ENCODE data around the gene LCNL1.

DNA sequence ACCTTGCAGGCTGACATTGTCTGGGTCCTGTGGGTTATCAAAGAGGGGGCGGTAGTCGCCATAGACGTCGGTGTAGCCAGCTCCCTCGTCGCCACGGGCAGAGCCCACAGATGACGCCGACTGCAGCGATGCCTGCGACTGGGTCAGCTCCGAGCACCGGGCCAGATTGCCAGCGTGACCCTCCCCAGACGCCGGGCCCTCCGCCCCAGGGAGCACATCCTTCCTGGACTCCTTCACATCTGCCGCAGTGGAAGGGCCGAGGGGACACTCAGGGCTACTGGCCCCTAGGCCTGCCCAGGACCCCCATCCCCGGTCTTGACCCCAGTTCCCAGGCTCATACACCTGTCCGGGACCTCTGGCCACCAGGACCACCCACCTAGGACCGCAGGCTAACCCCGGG is 31.4 kb downstream of the LCNL1 start:
- TF ChIP-seq, protein P1, sequence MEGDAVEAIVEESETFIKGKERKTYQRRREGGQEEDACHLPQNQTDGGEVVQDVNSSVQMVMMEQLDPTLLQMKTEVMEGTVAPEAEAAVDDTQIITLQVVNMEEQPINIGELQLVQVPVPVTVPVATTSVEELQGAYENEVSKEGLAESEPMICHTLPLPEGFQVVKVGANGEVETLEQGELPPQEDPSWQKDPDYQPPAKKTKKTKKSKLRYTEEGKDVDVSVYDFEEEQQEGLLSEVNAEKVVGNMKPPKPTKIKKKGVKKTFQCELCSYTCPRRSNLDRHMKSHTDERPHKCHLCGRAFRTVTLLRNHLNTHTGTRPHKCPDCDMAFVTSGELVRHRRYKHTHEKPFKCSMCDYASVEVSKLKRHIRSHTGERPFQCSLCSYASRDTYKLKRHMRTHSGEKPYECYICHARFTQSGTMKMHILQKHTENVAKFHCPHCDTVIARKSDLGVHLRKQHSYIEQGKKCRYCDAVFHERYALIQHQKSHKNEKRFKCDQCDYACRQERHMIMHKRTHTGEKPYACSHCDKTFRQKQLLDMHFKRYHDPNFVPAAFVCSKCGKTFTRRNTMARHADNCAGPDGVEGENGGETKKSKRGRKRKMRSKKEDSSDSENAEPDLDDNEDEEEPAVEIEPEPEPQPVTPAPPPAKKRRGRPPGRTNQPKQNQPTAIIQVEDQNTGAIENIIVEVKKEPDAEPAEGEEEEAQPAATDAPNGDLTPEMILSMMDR (IDR thresholded peaks at IDR 0.05; ENCODE audit: poor library complexity), result no peak
- no peak for TF ChIP-seq EZH2 (IDR thresholded peaks at IDR 0.05; ENCODE audit: borderline replicate concordance)
- TF ChIP-seq EZH2phosphoT487 (IDR thresholded peaks at IDR 0.05; ENCODE audit: low read depth, severe bottlenecking, unreplicated experiment), result no peak

Measured in hepatocyte (in vitro differentiated cells).